Caco-2 (cell line): ENCODE data around the gene TMEM19. TPM values are rescaled to one million over a fixed set of nuclear protein-coding genes. Genes with fewer than 3 reads are reported as not detected.

Experiments
- BruUV-seq: library from RNA; stranded (reverse); fragments of 400-500 nt; replicated peaks from 2 replicates; lab custom pipeline; 2021; lab: Mats Ljungman, UMichigan
- CTCF ChIA-PET: fragments of 300-600 bp; sonication (Branson Sonifier 250); formaldehyde crosslinking; loops from one replicate; lab custom pipeline; 2022; ENCODE audit warnings: antibody characterized with exemption; lab: Charles Lee
- POLR2A ChIA-PET: fragments of 300-600 bp; sonication (Branson Sonifier 250); formaldehyde crosslinking; loops from one replicate; lab custom pipeline; 2022; ENCODE audit warnings: antibody characterized with exemption; lab: Charles Lee
- DNase-seq, 2 experiments: peaks; one replicate each; pipeline versions ENCODE4 v3.0.0 to v3.0.0-alpha.2; 2020 to 2022
- H3K27me3 ChIP-seq: replicated peaks from 2 replicates; pipeline ENCODE4 v1.6.0; 2011; ENCODE audit warnings: low read length; ENCODE audit not compliant: control insufficient read depth, insufficient read depth
- H3K36me3 ChIP-seq: 2 replicates; pipeline ENCODE4 v1.5.1; 2011; ENCODE audit warnings: low read length; ENCODE audit not compliant: control insufficient read depth, insufficient read depth
- H3K4me1 ChIP-seq: fragments of 250-450 bp; sonication (Bioruptor Pico); 2 replicates; pipeline ENCODE4 v1.5.1; 2020; ENCODE audit warnings: mild to moderate bottlenecking
- H3K4me3 ChIP-seq: 2 replicates; pipeline ENCODE4 v1.5.1; 2011; ENCODE audit warnings: low read depth, mild to moderate bottlenecking, control low read depth, low read length
- H3K9me3 ChIP-seq: fragments of 250-450 bp; sonication (Bioruptor Pico); 2 replicates; pipeline ENCODE4 v1.5.1; 2020; ENCODE audit warnings: mild to moderate bottlenecking, moderate library complexity
- H3K27ac Mint-ChIP-seq: one replicate; pipeline ENCODE4 v1.8.0; 2022; ENCODE audit warnings: mixed read lengths; ENCODE audit not compliant: unreplicated experiment
- H3K27me3 Mint-ChIP-seq: one replicate; pipeline ENCODE4 v1.8.0; 2022; ENCODE audit warnings: mixed read lengths; ENCODE audit not compliant: insufficient read depth, unreplicated experiment
- H3K36me3 Mint-ChIP-seq: one replicate; pipeline ENCODE4 v1.8.0; 2022; ENCODE audit warnings: mild to moderate bottlenecking, mixed read lengths; ENCODE audit not compliant: insufficient read depth, unreplicated experiment
- H3K4me1 Mint-ChIP-seq: one replicate; pipeline ENCODE4 v1.8.0; 2022; ENCODE audit warnings: low read depth, mixed read lengths; ENCODE audit not compliant: unreplicated experiment
- H3K4me3 Mint-ChIP-seq: one replicate; pipeline ENCODE4 v1.8.0; 2022; ENCODE audit warnings: mild to moderate bottlenecking, moderate library complexity, mixed read lengths; ENCODE audit not compliant: unreplicated experiment
- H3K9me3 Mint-ChIP-seq: one replicate; pipeline ENCODE4 v1.8.0; 2022; ENCODE audit warnings: mixed read lengths; ENCODE audit not compliant: unreplicated experiment
- intact Hi-C: fragments of 100-400 bp; cut with micrococcal nuclease; formaldehyde crosslinking; loops from one replicate; pipeline ENCODE4 v1.10.0; 2022; ENCODE audit not compliant: unreplicated experiment
- total RNA-seq: library from RNA; stranded (reverse); gene quantifications from 2 replicates; pipeline ENCODE4 v1.2.3, GENCODE V29; 2022
- TF ChIP-seq, protein P1 (sequence below), 2 experiments: fragments of 200-600 bp in 1 of 2; IDR thresholded peaks; 1 replicate in 1 of 2; 2 replicates in 1 of 2; pipeline versions ENCODE4 v1.5.1 to v1.8.0; 2011 to 2022; ENCODE audit warnings: antibody characterized with exemption in 1 of 2, control low read depth in 1 of 2, inconsistent platforms in 1 of 2, low read depth in 1 of 2, low read length in 1 of 2, mild to moderate bottlenecking in 1 of 2, moderate library complexity in 1 of 2; ENCODE audit not compliant: insufficient read depth in 1 of 2, severe bottlenecking in 1 of 2, unreplicated experiment in 1 of 2

Gene TMEM19
- total RNA-seq, 1 experiment from 2014 or later, result 24.2 TPM

DNA sequence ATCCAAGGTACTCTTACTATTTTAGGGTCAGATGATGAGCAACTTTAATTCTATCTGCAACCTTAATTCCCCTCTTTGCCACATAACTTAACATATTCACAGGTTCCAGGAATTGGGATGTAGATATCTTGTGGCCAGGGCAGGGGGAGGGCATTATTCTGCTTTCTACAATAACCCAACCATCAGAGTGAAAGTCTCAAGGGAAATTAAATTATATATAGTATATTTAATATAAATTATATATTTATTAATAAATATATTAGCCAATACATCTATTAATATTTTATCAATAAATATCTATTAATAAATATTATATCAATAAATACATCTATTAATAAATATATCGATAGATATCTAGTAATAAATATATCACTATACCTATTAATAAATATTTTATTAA, 57.1 kb downstream of the TMEM19 start:
- Mint-ChIP-seq H3K4me1 (no peaks in the 10 kb centered on the region), H3K36me3 (no peaks in the 10 kb centered on the region), H3K4me3 (no peak overlapping the region), H3K9me3 (no peaks in the 10 kb centered on the region), H3K27me3 (no peaks in the 10 kb centered on the region), H3K27ac (no peak overlapping the region)
- DNase-seq, result no peak
- H3K27me3 ChIP-seq, result no peaks in the 10 kb centered on the region
- CTCF ChIA-PET, result no interaction called here
- no peaks in the 10 kb centered on the region for H3K36me3 ChIP-seq
- TF ChIP-seq, protein P1, sequence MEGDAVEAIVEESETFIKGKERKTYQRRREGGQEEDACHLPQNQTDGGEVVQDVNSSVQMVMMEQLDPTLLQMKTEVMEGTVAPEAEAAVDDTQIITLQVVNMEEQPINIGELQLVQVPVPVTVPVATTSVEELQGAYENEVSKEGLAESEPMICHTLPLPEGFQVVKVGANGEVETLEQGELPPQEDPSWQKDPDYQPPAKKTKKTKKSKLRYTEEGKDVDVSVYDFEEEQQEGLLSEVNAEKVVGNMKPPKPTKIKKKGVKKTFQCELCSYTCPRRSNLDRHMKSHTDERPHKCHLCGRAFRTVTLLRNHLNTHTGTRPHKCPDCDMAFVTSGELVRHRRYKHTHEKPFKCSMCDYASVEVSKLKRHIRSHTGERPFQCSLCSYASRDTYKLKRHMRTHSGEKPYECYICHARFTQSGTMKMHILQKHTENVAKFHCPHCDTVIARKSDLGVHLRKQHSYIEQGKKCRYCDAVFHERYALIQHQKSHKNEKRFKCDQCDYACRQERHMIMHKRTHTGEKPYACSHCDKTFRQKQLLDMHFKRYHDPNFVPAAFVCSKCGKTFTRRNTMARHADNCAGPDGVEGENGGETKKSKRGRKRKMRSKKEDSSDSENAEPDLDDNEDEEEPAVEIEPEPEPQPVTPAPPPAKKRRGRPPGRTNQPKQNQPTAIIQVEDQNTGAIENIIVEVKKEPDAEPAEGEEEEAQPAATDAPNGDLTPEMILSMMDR (IDR thresholded peaks at IDR 0.05; ENCODE audit: insufficient read depth in 1 of 2, low read depth in 1 of 2, low read length in 1 of 2, severe bottlenecking in 1 of 2, unreplicated experiment in 1 of 2), result no peak
- intact Hi-C loops, result no loop called here
- BruUV-seq, result no TSS peak
- no peaks in the 10 kb centered on the region for H3K4me1 ChIP-seq
- no peaks in the 10 kb centered on the region for H3K9me3 ChIP-seq
- H3K4me3 ChIP-seq, result no peak overlapping the region
- POLR2A ChIA-PET, result no interaction called here

DNA sequence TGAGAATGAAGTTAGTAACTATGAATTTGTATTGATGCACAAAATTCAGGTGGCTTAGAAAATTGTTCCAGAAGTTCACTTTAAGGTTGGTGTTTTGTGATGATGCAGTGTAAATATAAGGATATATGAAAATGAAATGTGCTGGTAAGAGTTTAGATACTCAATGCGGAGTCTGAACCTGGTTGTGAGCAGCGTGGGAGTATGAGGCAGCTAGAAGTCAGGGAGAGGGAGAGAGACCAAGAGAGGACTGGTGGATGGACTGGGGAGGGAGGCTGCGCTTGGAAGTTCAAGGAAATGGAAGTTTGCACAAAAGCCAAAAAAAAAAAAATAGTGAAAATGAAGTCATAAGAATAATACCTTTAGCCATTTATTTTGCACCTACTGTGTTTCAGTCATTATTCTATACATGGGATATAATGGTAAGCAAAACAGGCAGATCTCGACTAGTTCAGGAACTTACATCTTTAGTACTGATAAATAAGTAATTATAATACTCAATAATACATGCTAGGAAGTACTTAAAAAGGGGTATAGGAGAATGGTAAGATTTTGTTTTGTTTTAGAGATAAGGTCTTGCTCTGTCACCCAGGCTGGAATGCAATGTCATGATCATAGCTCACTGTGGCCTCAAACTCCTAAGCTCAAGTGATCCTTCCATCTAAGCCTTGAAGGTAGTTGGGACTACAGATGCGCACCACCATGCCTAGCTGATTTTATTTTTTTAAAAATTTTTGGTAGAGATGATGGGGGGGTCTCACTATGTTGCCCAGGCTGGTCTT, 58.8 kb downstream of the TMEM19 start:
- no TSS peak for BruUV-seq
- TF ChIP-seq, protein P1 (IDR thresholded peaks at IDR 0.05; ENCODE audit: insufficient read depth in 1 of 2, low read depth in 1 of 2, low read length in 1 of 2, severe bottlenecking in 1 of 2, unreplicated experiment in 1 of 2), result no peak
- Mint-ChIP-seq H3K36me3 (no peaks in the 10 kb centered on the region), H3K27me3 (peaks cover 5% of the 10 kb centered on the region), H3K4me1 (no peaks in the 10 kb centered on the region), H3K4me3 (no peak overlapping the region), H3K27ac (no peak overlapping the region), H3K9me3 (no peaks in the 10 kb centered on the region)
- H3K27me3 ChIP-seq, result no peaks in the 10 kb centered on the region
- POLR2A ChIA-PET, result interaction anchor here (1.0 kb wide), 1 partner anchor 10 kb away, joined by 4 read pairs; no protein-coding TSS in a partner anchor
- no peaks in the 10 kb centered on the region for H3K9me3 ChIP-seq
- intact Hi-C loops, result no loop called here
- no peak overlapping the region for H3K4me3 ChIP-seq
- DNase-seq, result no peak
- no peaks in the 10 kb centered on the region for H3K4me1 ChIP-seq
- H3K36me3 ChIP-seq, result no peaks in the 10 kb centered on the region
- CTCF ChIA-PET, result interaction anchor here (0.5 to 1.6 kb wide), 3 partner anchors 10 to 108 kb away, joined by 3 to 6 read pairs (median 4); partner anchors contain the start of gene RAB21

DNA sequence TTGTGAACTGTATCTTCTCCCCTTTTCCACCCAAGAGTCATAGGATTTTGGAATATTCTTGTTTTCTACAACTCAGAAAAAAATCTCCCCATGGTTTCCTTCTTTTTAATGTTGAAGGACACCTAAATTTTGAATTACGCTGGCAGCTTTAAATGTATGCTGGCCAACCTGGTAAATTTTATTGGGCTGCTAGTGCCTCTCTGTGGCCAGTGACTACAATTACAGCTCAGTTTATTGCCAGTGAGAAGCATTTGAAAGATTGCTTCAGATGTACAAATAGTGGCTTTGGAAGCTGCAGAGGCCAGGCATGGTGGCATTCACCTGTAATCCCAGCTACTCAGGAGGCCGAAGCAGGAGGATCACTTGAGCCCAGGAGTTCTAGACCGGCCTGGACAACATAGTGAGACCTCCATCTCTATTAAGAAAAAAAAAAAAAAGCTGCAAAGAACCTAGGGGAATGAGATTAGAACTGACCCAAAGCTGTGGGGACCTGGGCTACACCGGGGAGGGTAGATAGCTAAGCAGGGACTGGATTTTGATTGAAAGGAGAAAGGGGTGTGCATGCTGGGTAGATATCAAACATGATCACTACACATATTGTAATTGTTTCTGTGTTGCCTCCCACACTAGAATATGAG, 61.2 kb downstream of the TMEM19 start:
- no peaks in the 10 kb centered on the region for H3K27me3 ChIP-seq
- ChIA-PET CTCF (interaction anchor here (0.6 to 2.6 kb wide), 15 partner anchors 11 to 355 kb away, joined by 3 to 49 read pairs (median 4); partner anchors contain the start of genes THAP2, TMEM19 and ZFC3H1), POLR2A (interaction anchor here (1.1 kb wide), 2 partner anchors 61 to 84 kb away, joined by 8 read pairs; partner anchors contain the start of genes THAP2, TMEM19 and ZFC3H1)
- DNase-seq, result peak; percentile 46 to 64
- BruUV-seq, result no TSS peak
- no peaks in the 10 kb centered on the region for H3K4me1 ChIP-seq
- H3K27me3 Mint-ChIP-seq, result peaks cover 10% of the 10 kb centered on the region
- H3K36me3 Mint-ChIP-seq, result no peaks in the 10 kb centered on the region
- H3K4me3 Mint-ChIP-seq, result no peak overlapping the region
- H3K36me3 ChIP-seq, result no peaks in the 10 kb centered on the region
- no peak overlapping the region for H3K27ac Mint-ChIP-seq
- no peaks in the 10 kb centered on the region for H3K9me3 ChIP-seq
- TF ChIP-seq, protein P1 (IDR thresholded peaks at IDR 0.05; ENCODE audit: insufficient read depth in 1 of 2, low read depth in 1 of 2, low read length in 1 of 2, severe bottlenecking in 1 of 2, unreplicated experiment in 1 of 2), result peak; percentile 74 to 75
- intact Hi-C loops, result loop anchor here (1.0 kb wide), 5 partner anchors 61 to 530 kb away; partner anchors contain the start of genes THAP2 and TMEM19
- no peaks in the 10 kb centered on the region for H3K9me3 Mint-ChIP-seq
- H3K4me1 Mint-ChIP-seq, result no peaks in the 10 kb centered on the region
- H3K4me3 ChIP-seq, result no peak overlapping the region
